GM18499 (cell line): ENCODE measurements around the gene ARFRP1.

Experiments
- ATAC-seq: cut with Tn5 transposase; IDR thresholded peaks from one replicate; pipeline ENCODE4 v1.9.1; 2021; ENCODE audit warnings: moderate number of reproducible peaks; ENCODE audit not compliant: insufficient read depth, unreplicated experiment

The ARFRP1 gene

GRCh38 chr20:63744158-63744557 lies 36.4 kb upstream of the ARFRP1 start:
- ATAC-seq: no peak

- ATAC-seq: no peak
Measured at GRCh38 chr20:63743210-63743970, 35.6 kb upstream of the ARFRP1 start.

- no peak for ATAC-seq
Measured at GRCh38 chr20:63742381-63743024, 34.7 kb upstream of the ARFRP1 start.

- ATAC-seq: no peak
Measured at GRCh38 chr20:63741676-63742380, 34.1 kb upstream of the ARFRP1 start.

- no peak for ATAC-seq
Measured at GRCh38 chr20:63741354-63741675, 33.5 kb upstream of the ARFRP1 start.

- ATAC-seq: no peak
Measured at GRCh38 chr20:63740627-63741353, 33.0 kb upstream of the ARFRP1 start.

- no peak for ATAC-seq
Measured at GRCh38 chr20:63740070-63740626, 32.4 kb upstream of the ARFRP1 start.

- no peak for ATAC-seq
Measured at GRCh38 chr20:63739130-63740069, 31.6 kb upstream of the ARFRP1 start, which contains the start of gene SLC2A4RG. Gene SLC2A4RG (plus strand): TSS chr20:63739776. CDS start chr20:63739913, 137 bp downstream.

GRCh38 chr20:63738687-63739129 lies 30.9 kb upstream of the ARFRP1 start:
- ATAC-seq: no peak

- ATAC-seq: no peak
Measured at GRCh38 chr20:63737945-63738686, 30.3 kb upstream of the ARFRP1 start.

GRCh38 chr20:63737695-63737944 lies 29.8 kb upstream of the ARFRP1 start:
- ATAC-seq: no peak

GRCh38 chr20:63736893-63737694 lies 29.3 kb upstream of the ARFRP1 start:
- ATAC-seq: no peak

- no peak for ATAC-seq
Measured at GRCh38 chr20:63735859-63736718, 28.3 kb upstream of the ARFRP1 start, which contains the start of gene LIME1. Gene LIME1 (plus strand): TSS chr20:63736664. CDS start chr20:63737550, 886 bp downstream.

- ATAC-seq: no peak
Measured at GRCh38 chr20:63734946-63735858, 27.4 kb upstream of the ARFRP1 start.

GRCh38 chr20:63734111-63734945 lies 26.6 kb upstream of the ARFRP1 start:
- no peak for ATAC-seq
